NK-92 (cell line): ENCODE measurements around the gene ZNF358.

ENCODE experiments used
- DNase-seq: peaks from one replicate; lab custom pipeline; 2025; ENCODE audit not compliant: unreplicated experiment; lab: John Stamatoyannopoulos, UW

Gene ZNF358

DNA sequence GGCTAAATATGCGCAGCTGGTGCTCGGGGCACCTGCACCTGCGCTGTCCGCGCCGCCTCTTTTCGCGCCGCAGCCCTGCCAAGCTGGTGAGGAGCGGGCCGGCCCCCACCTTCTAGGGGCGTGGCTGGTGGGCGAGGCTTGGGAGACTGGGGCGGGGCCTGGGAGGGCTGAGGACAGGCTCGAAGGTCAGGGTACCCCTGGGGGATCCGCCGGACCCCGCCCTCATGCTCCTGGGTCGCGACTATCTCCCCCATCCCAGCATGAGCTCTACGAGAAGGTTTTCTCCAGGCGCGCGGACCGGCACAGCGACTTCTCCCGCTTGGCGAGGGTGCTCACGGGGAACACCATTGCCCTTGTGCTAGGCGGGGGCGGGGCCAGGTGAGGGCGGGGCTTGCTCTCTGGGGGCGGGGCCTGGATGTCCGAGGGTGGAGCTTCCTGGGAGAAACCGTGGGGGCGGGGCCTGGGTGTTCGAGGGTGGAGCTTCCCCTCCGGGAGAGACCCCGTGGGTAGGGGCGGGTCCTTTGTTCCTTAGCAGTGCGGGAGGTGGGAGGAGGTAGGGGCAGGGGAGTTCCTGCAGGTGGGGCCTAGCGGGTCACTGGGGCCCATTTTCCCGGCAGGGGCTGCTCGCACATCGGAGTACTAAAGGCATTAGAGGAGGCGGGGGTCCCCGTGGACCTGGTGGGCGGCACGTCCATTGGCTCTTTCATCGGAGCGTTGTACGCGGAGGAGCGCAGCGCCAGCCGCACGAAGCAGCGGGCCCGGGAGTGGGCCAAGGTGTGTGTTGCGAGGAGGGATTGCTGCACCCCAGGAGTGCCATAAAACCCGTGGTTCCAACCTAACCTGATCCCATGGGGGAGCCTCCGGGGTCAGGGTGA is 39.3 kb downstream of the ZNF358 start:
- DNase-seq = no peak

DNA sequence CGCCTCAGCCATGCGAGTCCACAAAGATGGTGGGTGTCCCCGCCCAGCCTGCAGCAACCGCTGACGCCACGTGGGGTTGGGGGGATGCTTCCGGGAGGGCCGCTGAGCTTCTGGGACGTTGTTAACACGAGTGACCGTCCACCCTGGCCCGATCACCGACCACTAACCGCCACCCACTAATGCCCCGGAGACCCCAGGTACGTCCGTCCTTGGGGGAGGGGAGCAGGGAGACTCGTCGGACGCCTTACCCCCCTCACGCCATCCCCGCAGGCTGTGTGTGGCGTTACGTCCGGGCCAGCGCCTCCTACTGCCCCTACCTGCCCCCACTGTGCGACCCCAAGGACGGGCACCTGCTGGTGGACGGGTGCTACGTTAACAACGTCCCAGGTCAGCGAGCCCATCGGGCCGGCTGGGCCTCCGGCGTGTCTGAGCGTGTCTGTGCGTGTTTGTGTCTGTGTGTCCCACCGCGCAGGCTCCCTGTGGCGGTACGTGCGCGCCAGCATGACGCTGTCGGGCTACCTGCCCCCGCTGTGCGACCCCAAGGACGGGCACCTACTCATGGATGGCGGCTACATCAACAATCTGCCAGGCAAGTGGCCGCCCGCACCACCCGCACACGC is 40.9 kb downstream of the ZNF358 start:
- DNase-seq = no peak

DNA sequence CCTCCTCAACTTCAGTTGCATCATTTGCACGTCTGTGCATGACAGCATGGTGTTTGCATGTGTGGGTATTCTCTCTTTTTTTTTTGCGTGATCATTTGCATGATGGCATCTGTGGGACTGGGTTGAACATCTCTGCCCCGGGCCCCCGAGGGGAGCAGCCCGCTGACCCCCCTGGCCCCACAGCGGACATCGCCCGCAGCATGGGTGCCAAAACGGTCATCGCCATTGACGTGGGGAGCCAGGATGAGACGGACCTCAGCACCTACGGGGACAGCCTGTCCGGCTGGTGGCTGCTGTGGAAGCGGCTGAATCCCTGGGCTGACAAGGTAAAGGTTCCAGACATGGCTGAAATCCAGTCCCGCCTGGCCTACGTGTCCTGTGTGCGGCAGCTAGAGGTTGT is 42.8 kb downstream of the ZNF358 start:
- no peak for DNase-seq

DNA sequence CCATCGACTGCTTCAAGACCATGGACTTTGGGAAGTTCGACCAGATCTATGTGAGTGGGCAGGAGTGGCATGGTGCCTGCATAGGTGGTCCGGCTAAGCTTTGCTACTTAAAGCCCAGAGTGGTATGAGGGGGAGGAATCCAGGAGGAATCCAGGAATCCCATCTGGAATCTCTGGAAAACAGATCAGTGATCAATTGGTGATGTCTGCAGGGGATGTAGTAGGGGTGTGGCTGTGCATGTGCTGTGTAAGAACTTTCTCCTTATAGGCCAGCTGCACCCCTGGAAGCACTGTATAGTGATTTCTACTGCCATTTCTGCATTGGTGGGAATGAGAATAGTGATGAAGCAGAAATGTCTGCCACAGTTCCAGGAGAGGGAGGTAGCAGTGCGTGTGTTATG is 43.2 kb downstream of the ZNF358 start:
- DNase-seq = no peak

DNA sequence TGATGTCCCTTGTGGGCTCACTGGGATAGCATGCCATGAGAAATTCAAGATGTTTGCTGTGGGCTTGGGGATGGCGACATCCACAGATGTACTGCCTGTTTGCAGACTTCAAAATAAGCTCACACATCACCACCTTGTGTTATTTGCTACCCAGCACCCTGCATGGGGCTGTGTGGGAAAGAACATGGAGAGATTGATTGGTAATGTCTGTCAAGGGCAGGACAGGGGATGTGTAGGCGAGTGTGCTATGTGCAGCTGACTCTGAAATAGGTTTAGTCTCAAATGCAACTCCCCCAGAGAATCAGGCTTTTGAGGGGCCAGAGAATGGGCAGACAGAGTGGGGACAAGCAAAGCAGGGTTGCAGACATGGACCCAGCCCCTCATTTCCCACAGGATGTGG is 44.4 kb downstream of the ZNF358 start:
- no peak for DNase-seq

DNA sequence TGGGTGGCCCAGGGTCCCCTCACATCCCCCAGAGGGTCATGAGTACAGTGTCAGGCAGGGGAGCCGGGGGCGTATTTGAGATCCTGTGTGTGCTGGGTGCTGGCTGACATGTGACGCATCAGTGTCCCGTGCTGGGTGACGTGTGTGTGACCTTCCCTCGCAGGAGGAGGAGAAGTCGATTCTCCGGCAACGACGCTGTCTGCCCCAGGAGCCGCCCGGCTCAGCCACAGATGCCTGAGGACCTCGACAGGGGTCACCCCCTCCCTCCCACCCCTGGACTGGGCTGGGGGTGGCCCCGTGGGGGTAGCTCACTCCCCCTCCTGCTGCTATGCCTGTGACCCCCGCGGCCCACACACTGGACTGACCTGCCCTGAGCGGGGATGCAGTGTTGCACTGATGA is 45.4 kb downstream of the ZNF358 start:
- DNase-seq = no peak

DNA sequence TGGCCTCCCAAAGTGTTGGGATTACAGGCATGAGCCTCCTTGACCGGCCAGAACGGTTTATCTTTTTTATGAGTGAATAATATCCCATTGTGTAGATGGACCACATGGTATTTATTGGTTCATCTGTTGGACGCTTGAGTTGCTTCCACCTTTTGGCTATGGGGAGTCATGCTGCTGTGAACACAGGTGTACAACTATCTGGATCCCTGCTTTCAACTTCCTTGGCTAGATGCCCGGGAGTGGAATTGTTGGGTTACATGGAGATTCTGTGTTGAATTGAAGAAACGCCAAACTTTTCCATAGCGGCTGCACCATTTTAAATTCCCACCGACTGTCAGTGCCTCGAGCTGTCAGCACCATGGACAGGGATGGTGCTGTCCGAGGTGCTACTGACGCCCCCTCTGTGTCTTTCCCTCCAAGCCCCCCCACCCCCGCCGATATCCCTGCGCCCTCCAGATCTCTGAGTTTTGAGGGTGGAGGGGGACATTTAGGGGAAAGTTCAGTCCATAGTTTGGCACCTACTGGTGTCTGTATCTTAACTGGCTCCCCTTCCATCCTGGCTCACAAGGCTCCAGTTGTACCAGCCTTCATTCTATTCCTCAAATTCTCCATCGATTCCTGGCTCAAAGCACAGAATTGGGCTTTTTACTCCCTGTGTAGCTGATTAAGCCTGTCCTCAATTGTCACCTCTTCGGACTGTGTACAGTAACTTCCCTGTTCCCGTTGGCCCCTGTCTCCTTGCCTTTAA is 46.9 kb downstream of the ZNF358 start:
- DNase-seq = no peak

DNA sequence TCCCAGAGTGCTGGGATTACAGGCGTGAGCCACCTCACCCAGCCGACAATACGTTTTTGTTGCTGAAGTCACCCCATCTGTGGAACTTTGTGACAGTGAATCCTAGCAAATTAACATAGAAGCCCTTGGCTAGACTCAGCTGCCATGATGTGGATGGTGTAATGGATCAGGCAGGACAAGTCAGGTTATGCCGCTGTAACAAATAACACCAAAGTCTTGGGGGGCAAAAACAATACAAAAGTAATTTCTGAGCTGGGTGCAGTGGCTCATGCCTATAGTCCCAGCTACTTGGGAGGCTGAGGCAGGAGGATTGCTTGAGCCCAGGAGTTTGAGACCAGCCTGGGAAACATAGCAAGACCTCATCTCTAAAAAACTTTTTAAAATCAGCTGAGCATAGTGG is 49.0 kb downstream of the ZNF358 start:
- no peak for DNase-seq

DNA sequence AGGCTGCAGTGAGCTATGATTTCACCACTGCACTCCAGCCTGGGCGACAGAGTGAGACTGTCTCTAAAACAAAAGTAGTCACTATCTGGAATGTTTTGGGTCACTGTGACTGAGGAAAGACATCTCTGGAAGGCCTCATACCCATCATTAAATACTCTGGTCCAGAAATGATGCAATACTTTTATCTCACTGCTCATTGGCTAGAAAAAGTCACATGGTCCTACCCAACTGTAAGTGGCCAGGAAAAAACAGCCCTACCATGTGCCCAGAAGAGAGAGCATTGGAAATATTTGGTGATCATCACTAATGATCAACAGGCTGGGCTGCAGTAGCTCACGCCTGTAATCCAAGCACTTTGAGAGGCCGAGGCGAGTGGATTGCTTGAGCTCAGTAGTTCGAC is 49.4 kb downstream of the ZNF358 start:
- no peak for DNase-seq
